ENCODE data around the gene RNF26. TPM values are rescaled to one million over a fixed set of nuclear protein-coding genes. Genes with fewer than 3 reads are reported as not detected.
A peak's percentile ranks its signal among the peaks of the same experiment; 100 is the strongest.

The RNF26 gene
- total RNA-seq, 2 donors from 2014 or later: 5.7 to 9.2 TPM

DNA sequence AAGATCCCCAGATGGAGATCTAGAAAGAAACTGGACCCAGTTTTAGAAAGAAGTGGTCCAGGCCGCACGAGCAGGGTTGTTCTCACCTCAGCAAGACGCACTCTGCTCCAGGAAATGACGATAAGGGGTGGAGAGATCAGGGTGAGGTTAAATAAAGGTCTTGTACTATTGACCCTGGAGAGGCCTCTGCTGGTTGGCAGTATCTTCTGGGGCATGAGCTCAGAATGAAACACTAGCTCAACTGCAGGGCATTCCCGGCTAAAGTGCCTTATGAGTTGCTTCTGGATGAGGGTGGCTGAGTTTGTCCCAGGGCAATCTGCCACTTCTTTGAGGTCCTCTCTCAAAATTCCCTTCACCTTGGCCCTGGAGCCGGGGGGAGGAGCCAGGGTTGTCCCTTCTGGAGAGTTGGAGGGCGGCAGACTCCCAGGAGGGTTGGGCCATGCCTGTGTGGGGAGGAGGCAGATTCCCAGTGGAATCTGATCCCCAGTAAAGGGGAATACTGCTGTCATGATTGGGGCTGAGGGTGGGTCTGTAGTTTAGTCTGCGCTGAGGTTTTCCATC is 36.2 kb downstream of the RNF26 start:
- Histone ChIP-seq H3K4me1 (peaks cover 84% of the 10 kb centered on the region), H3K9me3 (no peaks in the 10 kb centered on the region), H3K4me3 (no peak overlapping the region), H3K36me3 (replicated peaks in 1 of 2; ENCODE audit: insufficient read depth in 1 of 2, low read depth in 2 of 2) (no peaks in the 10 kb centered on the region), H3K27ac (peak overlapping the region in 3 of 4 donors; percentile 51 to 89 (median 83)), H3K27me3 (no peaks in the 10 kb centered on the region)
- no peak for TF ChIP-seq POLR2A (IDR thresholded peaks at IDR 0.05)
- 28 to 29% methylated on average over 8 of the region's 8 CpGs for WGBS, 2 donors
- intact Hi-C loops (cut with DNase I): loop anchor here (10.0 kb wide), 1 partner anchor 166 kb away; the partner anchor contains the start of gene CBL
- DNase-seq (no peak), ATAC-seq (no peak)

DNA sequence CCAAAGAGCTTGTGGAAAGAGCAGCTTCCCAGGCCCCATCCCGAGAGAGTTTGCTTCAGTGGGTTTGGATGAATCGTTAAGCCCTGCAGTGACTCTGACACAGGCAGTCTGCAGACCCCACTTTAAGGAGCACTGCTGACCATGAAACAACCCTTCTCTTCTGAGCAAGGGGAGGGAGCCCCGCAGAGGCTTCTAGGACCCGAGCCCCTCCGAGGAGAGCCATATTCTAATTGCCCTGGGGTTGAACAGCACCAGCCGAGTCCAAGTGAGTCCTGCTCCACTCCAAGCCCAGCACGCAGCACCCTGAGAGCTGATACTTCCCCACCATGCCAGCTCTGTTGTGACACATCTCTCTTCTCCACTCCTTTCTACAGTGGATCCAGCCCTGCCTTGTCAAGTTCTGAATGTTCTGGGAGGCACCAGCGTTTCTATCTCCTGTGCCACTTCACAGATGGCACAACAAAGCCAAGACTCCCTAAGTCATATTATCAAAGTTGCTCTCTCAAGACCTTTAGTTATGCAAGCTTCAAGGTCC is 36.8 kb downstream of the RNF26 start:
- Histone ChIP-seq H3K4me1 (peaks cover 89% of the 10 kb centered on the region), H3K36me3 (replicated peaks in 1 of 2; ENCODE audit: insufficient read depth in 1 of 2, low read depth in 2 of 2) (no peaks in the 10 kb centered on the region), H3K9me3 (no peaks in the 10 kb centered on the region), H3K4me3 (no peak overlapping the region), H3K27ac (peak overlapping the region in 3 of 4 donors; percentile 29 to 89 (median 83)), H3K27me3 (no peaks in the 10 kb centered on the region)
- no peak for TF ChIP-seq POLR2A (IDR thresholded peaks at IDR 0.05)
- DNase-seq: no peak
- intact Hi-C loops (cut with DNase I): loop anchor here (10.0 kb wide), 1 partner anchor 166 kb away; the partner anchor contains the start of gene CBL
- 70 to 80% methylated on average over 4 to 8 of the region's 8 CpGs for WGBS, 2 donors
- ATAC-seq: no peak

DNA sequence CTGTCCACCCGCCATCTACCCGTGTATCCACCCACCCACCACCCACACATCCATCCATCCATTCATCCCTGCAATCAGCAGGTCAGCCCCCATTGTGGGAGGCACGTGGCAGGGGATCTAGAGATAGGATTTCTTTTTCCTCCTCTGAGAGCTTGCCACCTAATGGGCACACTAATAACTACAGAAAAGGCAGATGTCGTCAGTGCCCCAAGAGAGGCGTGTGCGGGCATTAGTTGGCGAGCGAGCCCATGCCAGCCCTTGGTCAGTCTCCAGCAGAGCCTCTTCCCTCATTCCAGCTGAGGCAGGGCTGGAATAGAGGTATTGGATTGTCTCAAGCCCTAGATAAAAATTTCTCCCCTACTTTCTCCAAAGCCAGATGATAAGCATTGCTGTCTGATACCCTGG is 37.5 kb downstream of the RNF26 start:
- TF ChIP-seq POLR2A (IDR thresholded peaks at IDR 0.05): no peak
- TF ChIP-seq, protein P1, sequence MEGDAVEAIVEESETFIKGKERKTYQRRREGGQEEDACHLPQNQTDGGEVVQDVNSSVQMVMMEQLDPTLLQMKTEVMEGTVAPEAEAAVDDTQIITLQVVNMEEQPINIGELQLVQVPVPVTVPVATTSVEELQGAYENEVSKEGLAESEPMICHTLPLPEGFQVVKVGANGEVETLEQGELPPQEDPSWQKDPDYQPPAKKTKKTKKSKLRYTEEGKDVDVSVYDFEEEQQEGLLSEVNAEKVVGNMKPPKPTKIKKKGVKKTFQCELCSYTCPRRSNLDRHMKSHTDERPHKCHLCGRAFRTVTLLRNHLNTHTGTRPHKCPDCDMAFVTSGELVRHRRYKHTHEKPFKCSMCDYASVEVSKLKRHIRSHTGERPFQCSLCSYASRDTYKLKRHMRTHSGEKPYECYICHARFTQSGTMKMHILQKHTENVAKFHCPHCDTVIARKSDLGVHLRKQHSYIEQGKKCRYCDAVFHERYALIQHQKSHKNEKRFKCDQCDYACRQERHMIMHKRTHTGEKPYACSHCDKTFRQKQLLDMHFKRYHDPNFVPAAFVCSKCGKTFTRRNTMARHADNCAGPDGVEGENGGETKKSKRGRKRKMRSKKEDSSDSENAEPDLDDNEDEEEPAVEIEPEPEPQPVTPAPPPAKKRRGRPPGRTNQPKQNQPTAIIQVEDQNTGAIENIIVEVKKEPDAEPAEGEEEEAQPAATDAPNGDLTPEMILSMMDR (IDR thresholded peaks at IDR 0.05): peak in 5 of 7 experiments; percentile 6 to 38 (median 32)
- ATAC-seq: no peak
- no peaks in the 10 kb centered on the region for H3K27me3 ChIP-seq

DNA sequence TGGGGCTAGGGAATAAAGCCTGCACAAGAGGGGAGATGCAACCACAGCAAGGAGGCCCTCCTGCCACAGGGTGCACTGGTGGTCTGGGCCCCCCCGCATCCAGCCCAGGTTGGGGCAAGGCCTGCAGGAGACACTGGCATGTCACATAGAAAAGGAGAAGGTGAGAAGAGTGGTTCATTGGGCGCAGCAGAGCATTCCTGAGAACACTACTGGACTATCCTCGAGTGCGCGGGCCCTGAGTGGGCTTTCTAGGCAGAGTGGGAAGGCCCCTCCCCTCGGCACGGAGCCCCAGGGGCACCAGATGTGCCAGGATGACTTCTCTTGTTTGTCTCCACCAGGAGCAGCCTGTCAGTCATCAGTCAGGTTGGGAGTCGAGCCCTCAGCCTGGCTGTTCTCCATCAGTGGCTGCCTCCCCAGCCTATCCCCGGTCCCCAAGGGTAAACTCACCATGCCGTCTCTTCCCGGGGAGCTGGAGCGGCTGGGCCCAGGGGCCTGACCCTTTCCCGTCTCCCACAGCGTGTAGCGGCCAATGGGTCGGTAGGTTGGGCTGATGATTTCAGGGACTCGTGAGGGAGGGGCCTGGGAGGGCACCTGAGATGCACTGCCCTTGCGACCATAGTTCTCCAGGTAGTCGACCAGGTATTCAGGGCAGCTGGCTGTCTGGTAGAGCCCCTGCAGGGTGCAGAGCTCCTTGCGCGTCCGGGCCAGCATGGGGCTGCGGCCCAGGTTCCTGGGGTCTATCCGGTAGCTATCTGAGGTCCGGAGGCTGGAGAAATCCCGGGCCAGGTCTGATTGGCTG is 38.1 kb downstream of the RNF26 start:
- 73 to 86% methylated on average over 13 to 24 of the region's 26 CpGs for WGBS, 2 donors
- Histone ChIP-seq H3K36me3 (replicated peaks in 1 of 2; ENCODE audit: insufficient read depth in 1 of 2, low read depth in 2 of 2) (no peaks in the 10 kb centered on the region), H3K4me3 (no peak overlapping the region), H3K4me1 (peaks cover 96% of the 10 kb centered on the region), H3K9me3 (no peaks in the 10 kb centered on the region), H3K27me3 (no peaks in the 10 kb centered on the region), H3K27ac (peak overlapping the region in 2 of 4 donors; percentile 6 to 89)
- intact Hi-C loops (cut with DNase I): loop anchor here (10.0 kb wide), 1 partner anchor 168 kb away; the partner anchor contains the start of gene CBL
- no peak for TF ChIP-seq POLR2A (IDR thresholded peaks at IDR 0.05)
- TF ChIP-seq, protein P1 (IDR thresholded peaks at IDR 0.05): no peak
- ATAC-seq (no peak), DNase-seq (no peak)

More for the DNA sequence above, 37.5 kb downstream of the RNF26 start:
- 43 to 46% methylated on average over 8 of the region's 8 CpGs for WGBS, 2 donors
- H3K4me1 ChIP-seq: peaks cover 94% of the 10 kb centered on the region
- H3K9me3 ChIP-seq: no peaks in the 10 kb centered on the region
- H3K4me3 ChIP-seq: no peak overlapping the region
- DNase-seq: peak in 2 of 4 donors; percentile 44 to 45
- no peaks in the 10 kb centered on the region for H3K36me3 ChIP-seq (replicated peaks in 1 of 2; ENCODE audit: insufficient read depth in 1 of 2, low read depth in 2 of 2)
- peak overlapping the region in 3 of 4 donors; percentile 29 to 89 (median 83) for H3K27ac ChIP-seq
- intact Hi-C loops (cut with DNase I): loop anchor here (10.0 kb wide), 1 partner anchor 167 kb away; the partner anchor contains the start of gene CBL

DNA sequence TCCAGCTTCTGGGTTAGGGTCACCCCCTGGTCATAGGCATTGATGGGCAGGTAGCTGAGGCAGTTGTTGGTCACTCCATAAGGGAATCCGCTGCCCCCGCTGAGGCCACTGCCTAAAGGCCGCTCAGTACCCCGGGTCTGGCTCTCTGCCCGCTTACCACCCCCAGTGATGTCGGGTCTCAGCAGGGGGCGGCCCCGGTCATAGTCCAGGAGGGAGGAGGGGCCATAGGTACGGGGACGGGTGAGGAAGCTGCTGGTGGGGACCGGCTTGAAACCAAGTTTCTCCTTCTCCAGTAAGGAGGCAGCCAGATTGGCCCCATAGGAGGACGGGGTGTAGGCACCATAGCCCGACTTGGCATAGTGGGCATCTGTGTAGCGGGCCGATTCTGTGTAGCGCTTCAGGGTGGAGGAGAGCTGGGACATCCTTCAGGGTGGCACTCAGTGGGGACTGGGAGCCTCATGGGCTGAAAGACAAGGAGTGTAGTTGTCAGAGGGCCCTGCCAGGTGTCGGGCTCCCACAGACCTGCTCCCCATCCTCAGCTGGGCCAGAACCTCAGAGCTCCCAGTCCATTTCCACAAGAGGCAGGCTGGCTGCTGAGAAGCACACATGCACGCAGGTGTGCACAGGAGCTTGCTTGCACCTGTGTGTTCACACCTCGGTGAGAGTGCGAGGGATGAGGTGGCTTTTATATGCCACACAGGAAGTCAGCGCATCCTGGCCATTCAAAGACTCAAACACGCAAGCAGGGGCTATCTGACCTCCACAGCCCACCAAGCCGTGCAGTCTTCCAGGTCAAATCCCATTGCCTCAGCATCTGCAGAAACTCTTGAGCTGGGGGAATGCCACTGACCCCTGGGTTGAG is 39.0 kb downstream of the RNF26 start:
- ATAC-seq (no peak), DNase-seq (peak in 1 of 4 donors; percentile 28)
- TF ChIP-seq, protein P1 (IDR thresholded peaks at IDR 0.05): no peak
- TF ChIP-seq POLR2A (IDR thresholded peaks at IDR 0.05): no peak
- Histone ChIP-seq H3K36me3 (replicated peaks in 1 of 2; ENCODE audit: insufficient read depth in 1 of 2, low read depth in 2 of 2) (no peaks in the 10 kb centered on the region), H3K4me1 (peaks cover 95% of the 10 kb centered on the region), H3K27ac (peak overlapping the region in 2 of 4 donors; percentile 6 to 90), H3K9me3 (no peaks in the 10 kb centered on the region), H3K4me3 (no peak overlapping the region), H3K27me3 (no peaks in the 10 kb centered on the region)
- intact Hi-C loops (cut with DNase I): loop anchor here (10.0 kb wide), 1 partner anchor 168 kb away; the partner anchor contains the start of gene CBL
- WGBS, 2 donors: 63 to 75% methylated on average over 21 to 23 of the region's 23 CpGs
